Astrocyte of the cerebellum (primary cell): ENCODE data around the gene C6orf163.
"Not testable (repeated sequence)": the region's sequence is repeated elsewhere in the genome, so short reads cannot be mapped to it uniquely, and the experiment has no call there.

Source experiments
- DNase-seq: peaks from one replicate; pipeline ENCODE4 v3.0.0-alpha.2; 2011; ENCODE audit warnings: low read depth
- H3K4me3 ChIP-seq: 2 replicates; pipeline ENCODE4 v1.5.1; 2011; ENCODE audit warnings: mild to moderate bottlenecking, low read depth, low read length, moderate library complexity
- CTCF ChIP-seq: IDR thresholded peaks from 2 replicates; pipeline ENCODE4 v1.5.1; 2012; ENCODE audit warnings: low read length, low read depth, moderate library complexity, mild to moderate bottlenecking; ENCODE audit errors: missing control alignments
- in situ Hi-C: cut with HindIII; loops from 2 replicates; pipeline ENCODE4 v1.10.0; 2017; ENCODE audit warnings: low sequenced_read_pairs

The C6orf163 gene

GRCh38 chr6:87322304-87323212 is 22.1 kb upstream of the C6orf163 start, which contains the start of gene SMIM8:
Gene SMIM8, plus strand, starts transcription at chr6:87322588. Its CDS starts 14,444 bp downstream, at chr6:87337032.
- H3K4me3 ChIP-seq, result peak within 1 kb of the TSS; percentile 100
- in situ Hi-C loops, result no loop called here
- TF ChIP-seq CTCF, result peak; percentile 98
- peak; percentile 27 for DNase-seq

- H3K4me3 ChIP-seq, DNase-seq, in situ Hi-C loops: not testable (repeated sequence)
Measured at GRCh38 chr6:87323880-87324279, 20.7 kb upstream of the C6orf163 start.

GRCh38 chr6:87330961-87331360 is 13.7 kb upstream of the C6orf163 start:
- in situ Hi-C loops, result no loop called here
- no peak for DNase-seq
- no peak for TF ChIP-seq CTCF
- H3K4me3 ChIP-seq, result no peak overlapping the region

- TF ChIP-seq CTCF, result no peak
- no peak overlapping the region for H3K4me3 ChIP-seq
- DNase-seq, result no peak
- in situ Hi-C loops, result no loop called here
Measured at GRCh38 chr6:87333033-87333432, 11.6 kb upstream of the C6orf163 start.

- no peak for DNase-seq
- H3K4me3 ChIP-seq, result no peak overlapping the region
- no peak for TF ChIP-seq CTCF
- in situ Hi-C loops, result no loop called here
Measured at GRCh38 chr6:87333591-87334181, 10.9 kb upstream of the C6orf163 start.

GRCh38 chr6:87334683-87335082 is 9.9 kb upstream of the C6orf163 start:
- DNase-seq, result no peak
- TF ChIP-seq CTCF, result no peak

GRCh38 chr6:87336367-87336766 is 8.2 kb upstream of the C6orf163 start:
- in situ Hi-C loops, result no loop called here
- TF ChIP-seq CTCF, result no peak

More at GRCh38 chr6:87334683-87335082, 9.9 kb upstream of the C6orf163 start:
- in situ Hi-C loops, result no loop called here
- H3K4me3 ChIP-seq, result no peak overlapping the region

More at GRCh38 chr6:87336367-87336766, 8.2 kb upstream of the C6orf163 start:
- no peak overlapping the region for H3K4me3 ChIP-seq
- DNase-seq, result no peak
